SK-N-SH (cell line): ENCODE results near the gene SMIM34.
"Not testable (repeated sequence)": the region's sequence is repeated elsewhere in the genome, so short reads cannot be mapped to it uniquely, and the experiment has no call there.

Experiments used
- CHD2 ChIP-seq: fragments of 150-350 bp; IDR thresholded peaks from 2 replicates; pipeline ENCODE4 v1.6.1; 2018; ENCODE audit warnings: low read length; ENCODE audit not compliant: partially characterized antibody
- CTCF ChIP-seq: fragments of 200-600 bp; sonication (generic); IDR thresholded peaks from 2 replicates; pipeline ENCODE4 v1.6.1; 2017; ENCODE audit warnings: antibody characterized with exemption, mild to moderate bottlenecking, moderate library complexity
- EP300 ChIP-seq, 2 experiments: IDR thresholded peaks; 2 replicates each; pipeline versions ENCODE4 v1.4.0 to v1.6.1; 2012; ENCODE audit warnings: borderline replicate concordance in 1 of 2, low read depth in 1 of 2, low read length in 1 of 2
- FOXM1 ChIP-seq: IDR thresholded peaks from 2 replicates; pipeline ENCODE4 v1.4.0; 2012; ENCODE audit warnings: low read depth, mild to moderate bottlenecking
- GABPA ChIP-seq: IDR thresholded peaks from 2 replicates; pipeline ENCODE4 v1.4.0; 2012; ENCODE audit warnings: low read depth, mild to moderate bottlenecking
- MAX ChIP-seq: IDR thresholded peaks from 2 replicates; pipeline ENCODE4 v1.4.0; 2012; ENCODE audit warnings: low read depth
- POLR2AphosphoS5 ChIP-seq: IDR thresholded peaks from 2 replicates; pipeline ENCODE4 v1.6.1; 2012; ENCODE audit warnings: low read depth, low read length
- RFX5 ChIP-seq: IDR thresholded peaks from 2 replicates; pipeline ENCODE4 v1.6.1; 2012; ENCODE audit warnings: mild to moderate bottlenecking, improper control_type of control experiment, low read length
- SIN3A ChIP-seq: IDR thresholded peaks from 2 replicates; pipeline ENCODE4 v1.6.1; 2012; ENCODE audit warnings: low read depth, mild to moderate bottlenecking, low read length, moderate library complexity, borderline replicate concordance
- SMC3 ChIP-seq: IDR thresholded peaks from 2 replicates; pipeline ENCODE4 v1.6.1; 2012; ENCODE audit warnings: low read depth, low read length, improper control_type of control experiment
- TEAD4 ChIP-seq: IDR thresholded peaks from 2 replicates; pipeline ENCODE4 v1.4.0; 2012; ENCODE audit warnings: mild to moderate bottlenecking, borderline replicate concordance; ENCODE audit not compliant: insufficient read depth
- YY1 ChIP-seq: IDR thresholded peaks from 2 replicates; pipeline ENCODE4 v1.4.0; 2012; ENCODE audit warnings: low read depth, mild to moderate bottlenecking

GRCh38 chr21:34407294-34407693 lies 16.5 kb downstream of the SMIM34 start:
- not testable (repeated sequence) for TF ChIP-seq CTCF; EP300 (IDR thresholded peaks at IDR 0.05; ENCODE audit: borderline replicate concordance in 1 of 2, low read depth in 1 of 2, low read length in 1 of 2); SIN3A; RFX5; SMC3; MAX; CHD2; FOXM1; TEAD4; GABPA; POLR2AphosphoS5; YY1
